Duodenal mucosa (tissue), 2 donors: Measurements from ENCODE around the gene ROGDI.

Source experiments
- H3K27ac ChIP-seq: one replicate; pipeline ENCODE4 v1.7.0; 2013; ENCODE audit warnings: low read depth, low read length
- H3K27me3 ChIP-seq, 2 donors: one replicate each; pipeline ENCODE4 v1.7.0; 2013; ENCODE audit warnings: low read length in 2 of 2, control low read depth in 1 of 2; ENCODE audit not compliant: insufficient read depth in 2 of 2, control insufficient read depth in 1 of 2
- H3K36me3 ChIP-seq, 2 donors: one replicate each; pipeline ENCODE4 v1.7.0; 2013; ENCODE audit warnings: low read length in 2 of 2, control low read depth in 1 of 2; ENCODE audit not compliant: insufficient read depth in 2 of 2, control insufficient read depth in 1 of 2
- H3K4me1 ChIP-seq, 2 donors: one replicate each; pipeline ENCODE4 v1.7.0; 2013; ENCODE audit warnings: low read length in 2 of 2, control low read depth in 1 of 2; ENCODE audit not compliant: insufficient read depth in 2 of 2, control insufficient read depth in 1 of 2
- H3K4me3 ChIP-seq, 2 donors: one replicate each; pipeline ENCODE4 v1.7.0; 2013; ENCODE audit warnings: low read length in 2 of 2, low read depth in 1 of 2
- H3K9ac ChIP-seq, 2 donors: one replicate each; pipeline ENCODE4 v1.7.0; 2013; ENCODE audit warnings: low read length in 2 of 2, low read depth in 1 of 2
- H3K9me3 ChIP-seq, 2 donors: one replicate each; pipeline ENCODE4 v1.7.0; 2013; ENCODE audit warnings: low read length in 2 of 2, control low read depth in 1 of 2; ENCODE audit not compliant: control insufficient read depth in 1 of 2

The ROGDI gene

DNA sequence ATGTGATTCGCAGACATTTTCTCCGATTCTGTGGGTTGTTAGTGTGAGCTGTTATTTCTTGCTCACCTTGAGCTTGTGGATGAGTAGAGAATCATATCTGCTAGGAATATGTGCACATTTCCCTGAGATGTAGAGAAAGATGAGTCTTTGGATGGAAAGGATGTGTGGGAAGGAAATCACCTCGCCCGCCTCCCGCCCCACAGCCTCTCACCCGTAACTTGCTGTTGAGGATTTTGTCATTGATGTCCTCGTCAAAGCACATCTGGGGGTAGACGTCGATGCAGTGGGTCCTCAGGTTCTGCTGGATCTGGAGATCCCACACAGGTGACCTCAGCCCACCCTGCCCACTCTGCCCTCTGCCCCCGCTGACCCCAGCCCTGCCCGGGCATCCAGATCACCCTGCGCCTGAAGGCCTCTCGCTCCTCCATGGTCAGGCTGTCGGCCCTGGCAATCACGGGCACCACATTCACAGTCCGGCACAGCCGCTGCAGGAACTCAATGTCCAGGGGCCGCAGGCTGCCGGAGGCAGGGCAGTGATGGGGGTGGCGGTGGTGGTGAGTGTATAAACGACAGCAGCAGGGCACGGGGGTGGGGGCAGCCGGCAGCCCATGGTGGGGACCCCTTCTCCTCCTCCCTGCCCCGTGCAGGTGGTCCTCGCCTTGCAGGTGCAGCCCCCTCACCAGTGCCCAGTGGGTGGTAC is 19.0 kb downstream of the ROGDI start:
- peaks cover 4 to 7% of the 10 kb centered on the region in 2 donors for H3K4me1 ChIP-seq
- no peak overlapping the region for H3K27ac ChIP-seq
- H3K27me3 ChIP-seq = no peaks in the 10 kb centered on the region
- H3K9ac ChIP-seq = no peak overlapping the region
- no peaks in the 10 kb centered on the region for H3K9me3 ChIP-seq
- H3K4me3 ChIP-seq = no peak overlapping the region
- no peaks in the 10 kb centered on the region for H3K36me3 ChIP-seq

DNA sequence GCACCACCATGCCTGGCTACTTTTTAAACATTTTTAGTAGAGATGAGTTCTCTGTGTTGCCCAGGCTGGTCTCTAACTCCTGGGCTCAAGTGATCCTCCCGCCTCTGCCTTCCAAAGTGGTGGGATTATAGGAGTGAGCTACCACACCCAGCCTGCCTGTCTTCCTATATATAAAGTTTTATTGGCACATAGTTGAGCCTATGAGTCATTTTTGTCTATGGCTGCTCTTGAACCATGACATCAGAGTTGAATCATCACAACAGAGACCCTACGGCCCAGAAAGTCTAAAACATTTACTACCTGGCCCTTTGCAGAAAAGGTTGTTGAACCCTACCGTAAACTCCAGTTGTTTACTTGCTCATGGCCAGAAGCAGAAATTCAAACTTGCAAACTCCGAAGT is 22.2 kb downstream of the ROGDI start:
- Histone ChIP-seq H3K27ac (no peak overlapping the region), H3K4me3 (no peak overlapping the region), H3K4me1 (no peaks in the 10 kb centered on the region), H3K36me3 (no peaks in the 10 kb centered on the region), H3K9ac (no peak overlapping the region), H3K27me3 (no peaks in the 10 kb centered on the region), H3K9me3 (no peaks in the 10 kb centered on the region)

DNA sequence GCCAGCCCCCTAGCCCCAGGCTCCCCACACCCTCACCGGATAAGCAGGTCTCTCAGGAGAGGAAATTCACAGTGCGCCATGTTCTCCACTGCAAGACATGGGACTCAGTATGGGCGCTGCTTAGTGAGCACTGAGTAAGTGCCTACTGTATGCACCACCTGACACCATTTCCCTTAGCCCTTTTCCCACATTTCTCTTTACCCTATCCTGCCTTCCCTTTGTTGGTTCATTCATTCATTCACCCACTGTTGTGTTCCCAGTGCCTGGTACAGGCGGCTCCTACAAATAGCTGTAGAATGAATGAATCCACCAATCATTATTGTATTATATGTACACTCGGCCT is 24.4 kb downstream of the ROGDI start:
- Histone ChIP-seq H3K9ac (no peak overlapping the region), H3K4me1 (no peaks in the 10 kb centered on the region), H3K4me3 (no peak overlapping the region), H3K9me3 (no peaks in the 10 kb centered on the region), H3K36me3 (no peaks in the 10 kb centered on the region), H3K27me3 (no peaks in the 10 kb centered on the region), H3K27ac (no peak overlapping the region)

DNA sequence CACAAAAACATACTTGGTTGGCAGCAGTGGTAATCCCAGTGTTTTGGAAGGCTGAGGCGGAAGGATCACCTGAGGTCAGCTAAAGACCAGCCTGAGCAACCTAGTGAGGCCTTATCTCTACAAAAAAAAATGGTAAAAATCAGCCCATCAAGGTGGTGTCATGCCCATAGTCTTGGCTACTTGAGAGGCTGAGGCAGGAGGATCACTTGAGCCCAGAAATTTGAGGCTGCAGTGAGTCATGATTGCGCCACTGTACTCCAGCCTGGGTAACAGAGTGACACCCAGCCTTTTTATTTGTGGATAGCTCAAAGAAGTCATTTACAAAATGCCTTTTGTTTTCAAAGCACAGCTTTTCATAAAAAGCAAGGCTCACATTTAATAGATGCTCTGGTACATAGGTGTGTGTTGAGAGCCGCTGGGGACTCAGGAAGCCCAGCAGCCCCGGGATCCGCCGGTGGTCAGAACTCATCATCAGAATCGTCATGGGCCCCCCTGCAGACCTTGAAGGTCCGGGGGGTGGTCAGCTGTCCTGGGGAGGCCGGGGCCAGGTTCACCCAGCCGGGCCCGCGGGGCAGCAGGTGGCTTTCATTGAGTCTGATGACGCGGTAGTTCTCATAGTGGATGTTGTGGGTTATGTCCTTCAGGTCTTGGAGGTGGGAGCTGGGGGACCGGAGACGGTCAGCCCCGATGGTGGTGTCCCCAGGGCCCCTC is 24.9 kb downstream of the ROGDI start:
- no peaks in the 10 kb centered on the region for H3K4me1 ChIP-seq
- H3K9ac ChIP-seq = no peak overlapping the region
- no peak overlapping the region for H3K4me3 ChIP-seq
- H3K27me3 ChIP-seq = no peaks in the 10 kb centered on the region
- H3K9me3 ChIP-seq = no peaks in the 10 kb centered on the region
- H3K27ac ChIP-seq = no peak overlapping the region
- H3K36me3 ChIP-seq = no peaks in the 10 kb centered on the region

DNA sequence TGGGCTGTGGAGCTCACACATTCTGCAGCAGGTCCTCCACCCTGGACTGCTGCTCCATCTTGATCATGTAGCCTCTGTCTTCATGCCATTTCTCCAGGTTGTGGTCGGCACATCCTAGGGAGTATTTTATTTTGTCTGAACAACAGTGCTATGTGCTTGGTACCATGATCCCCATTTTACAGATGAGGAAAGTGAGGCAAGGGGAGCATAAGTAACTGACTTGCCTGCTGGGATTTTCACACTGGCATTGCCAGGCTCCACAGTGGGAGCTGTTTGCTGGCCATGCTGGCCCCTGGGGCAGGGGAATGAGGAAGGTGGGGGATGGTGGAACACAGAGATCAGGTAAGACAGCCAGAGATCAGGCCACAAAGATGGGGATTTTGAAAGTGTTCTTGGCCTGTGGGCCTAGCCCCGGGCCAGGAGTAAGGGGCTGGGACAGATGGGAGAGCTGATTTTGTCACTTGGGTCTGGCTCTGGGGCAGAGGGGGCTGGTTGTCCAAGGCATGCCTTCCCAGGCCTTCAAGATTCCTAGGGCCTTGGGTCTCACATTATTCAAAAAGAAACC is 26.2 kb downstream of the ROGDI start:
- Histone ChIP-seq H3K27me3 (no peaks in the 10 kb centered on the region), H3K9ac (no peak overlapping the region), H3K36me3 (no peaks in the 10 kb centered on the region), H3K4me1 (no peaks in the 10 kb centered on the region), H3K27ac (no peak overlapping the region), H3K9me3 (no peaks in the 10 kb centered on the region), H3K4me3 (no peak overlapping the region)

DNA sequence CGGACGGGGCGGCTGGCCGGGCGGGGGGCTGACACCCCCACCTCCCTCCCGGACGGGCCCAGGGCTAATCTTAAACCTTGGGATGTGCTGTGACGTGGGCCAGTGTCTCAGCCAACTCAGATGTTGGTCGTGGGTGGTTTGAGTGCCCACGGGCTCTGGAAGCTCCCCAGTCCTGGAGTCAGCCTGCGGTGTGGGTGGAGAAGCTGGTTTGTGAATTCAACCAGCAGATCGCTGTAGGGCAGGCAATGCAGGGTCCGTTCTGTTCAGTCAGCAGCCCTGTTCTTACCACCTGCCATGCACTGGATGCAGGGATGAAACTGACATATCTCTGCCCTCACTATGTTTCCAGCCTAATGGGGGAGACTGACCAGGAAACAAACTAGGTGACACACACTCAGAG is 27.4 kb downstream of the ROGDI start:
- Histone ChIP-seq H3K27me3 (no peaks in the 10 kb centered on the region), H3K9ac (no peak overlapping the region), H3K4me1 (no peaks in the 10 kb centered on the region)

DNA sequence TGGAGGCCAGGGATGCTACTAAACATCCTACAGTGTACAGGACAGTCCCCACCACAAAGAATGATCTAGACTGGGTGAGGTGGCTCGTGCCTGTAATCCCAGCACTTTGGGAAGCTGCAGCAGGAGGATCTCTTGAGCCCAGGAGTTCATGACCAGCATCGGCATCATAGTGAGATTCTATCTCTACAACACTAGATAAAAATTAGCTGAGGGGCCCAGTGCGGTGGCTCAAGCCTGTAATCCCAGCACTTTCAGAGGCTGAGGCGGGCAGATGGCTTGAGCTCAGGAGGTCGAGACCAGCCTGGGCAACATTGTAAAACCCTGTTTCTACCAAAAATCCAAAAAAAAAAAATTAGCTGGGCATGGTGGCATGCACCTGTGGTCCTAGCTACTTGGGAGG is 30.1 kb downstream of the ROGDI start:
- Histone ChIP-seq H3K4me1 (peaks cover 10 to 17% of the 10 kb centered on the region in 2 donors), H3K9ac (no peak overlapping the region), H3K27ac (no peak overlapping the region), H3K36me3 (no peaks in the 10 kb centered on the region), H3K4me3 (no peak overlapping the region), H3K9me3 (no peaks in the 10 kb centered on the region), H3K27me3 (no peaks in the 10 kb centered on the region)

More for the DNA sequence above, 27.4 kb downstream of the ROGDI start:
- Histone ChIP-seq H3K36me3 (no peaks in the 10 kb centered on the region), H3K4me3 (no peak overlapping the region), H3K9me3 (no peaks in the 10 kb centered on the region), H3K27ac (no peak overlapping the region)

DNA sequence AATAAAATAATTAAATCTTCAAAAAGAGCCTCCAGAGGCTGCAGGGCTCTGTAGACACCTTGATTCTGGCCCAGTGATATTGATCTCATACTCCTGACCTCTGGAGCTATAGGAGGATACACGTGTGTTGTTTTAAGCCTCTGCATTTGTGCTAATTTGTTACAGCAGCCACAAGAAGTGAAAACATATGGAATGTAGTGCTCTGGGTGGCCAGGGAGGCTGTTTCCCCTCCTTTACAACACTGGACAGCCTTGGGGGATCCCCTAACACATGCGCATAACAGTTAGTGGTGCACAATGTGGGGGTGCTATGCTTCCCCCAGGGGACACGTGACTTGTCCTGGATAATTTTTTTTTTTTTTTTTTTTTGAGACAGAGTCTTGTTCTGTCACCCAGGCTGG is 30.8 kb downstream of the ROGDI start:
- Histone ChIP-seq H3K4me1 (peaks cover 10 to 17% of the 10 kb centered on the region in 2 donors), H3K4me3 (no peak overlapping the region), H3K36me3 (no peaks in the 10 kb centered on the region), H3K27me3 (no peaks in the 10 kb centered on the region), H3K27ac (no peak overlapping the region), H3K9ac (no peak overlapping the region), H3K9me3 (no peaks in the 10 kb centered on the region)

DNA sequence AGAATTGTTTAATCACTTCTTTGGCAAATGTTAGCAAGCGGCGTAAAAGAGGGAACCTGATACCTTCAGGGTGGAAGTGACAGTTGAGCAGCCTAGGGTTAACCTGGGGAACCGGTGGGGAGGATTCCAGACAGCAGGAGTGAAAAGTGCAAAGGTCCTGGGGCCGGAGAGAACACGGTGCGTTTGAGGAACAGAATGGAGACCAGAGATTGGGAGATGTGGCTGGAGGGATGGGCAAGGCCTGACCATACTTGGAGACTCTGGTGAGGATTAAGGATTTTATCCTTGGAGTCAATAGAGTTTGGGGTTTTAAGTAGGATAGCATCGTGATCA is 33.2 kb downstream of the ROGDI start:
- Histone ChIP-seq H3K4me1 (peaks cover 20 to 33% of the 10 kb centered on the region in 2 donors), H3K4me3 (peak overlapping the region; percentile 88 to 95), H3K27ac (no peak overlapping the region), H3K36me3 (peaks cover 0 to 7% of the 10 kb centered on the region in 2 donors), H3K9ac (peak overlapping the region; percentile 71 to 91), H3K9me3 (no peaks in the 10 kb centered on the region), H3K27me3 (no peaks in the 10 kb centered on the region)

DNA sequence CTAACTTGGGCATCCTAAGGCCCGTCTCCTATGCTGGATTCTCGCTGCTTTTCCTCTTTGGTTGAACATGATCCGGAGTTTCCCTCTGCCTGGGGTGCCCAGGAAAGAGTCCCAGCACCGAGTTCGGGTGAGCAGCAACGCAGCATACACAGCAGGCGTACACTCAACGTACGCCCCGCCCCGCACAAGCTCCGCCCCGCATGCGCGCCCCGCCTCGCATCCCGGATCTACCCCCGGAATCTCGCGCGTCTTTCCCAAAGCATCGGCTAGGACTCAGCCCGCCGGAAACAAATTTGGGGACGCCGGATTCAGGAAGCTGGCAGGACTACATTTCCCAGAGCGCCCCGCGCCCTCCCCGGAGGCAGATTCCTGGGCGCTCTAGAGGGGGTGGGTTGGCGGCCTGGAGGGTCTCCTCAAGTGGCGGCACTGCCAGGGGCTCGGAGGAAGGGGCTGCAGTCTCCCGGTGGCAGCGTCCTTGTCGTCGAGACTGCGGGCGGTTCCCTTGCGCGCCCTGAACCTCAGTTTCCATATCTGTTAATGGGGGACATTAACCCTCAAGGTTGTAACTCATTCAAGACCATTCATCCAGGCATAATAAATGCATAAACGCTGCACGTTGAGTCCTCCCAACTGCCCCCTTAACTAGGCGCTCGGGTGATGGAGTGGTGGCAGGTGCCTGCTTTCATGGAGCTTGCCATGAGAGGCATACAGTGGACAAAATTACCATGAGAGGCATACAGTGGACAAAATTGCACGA is 33.7 kb downstream of the ROGDI start:
- Histone ChIP-seq H3K4me1 (peaks cover 20 to 33% of the 10 kb centered on the region in 2 donors), H3K4me3 (peak overlapping the region; percentile 88 to 95), H3K9me3 (no peaks in the 10 kb centered on the region), H3K9ac (peak overlapping the region; percentile 71 to 91), H3K27ac (peak overlapping the region; percentile 85), H3K27me3 (no peaks in the 10 kb centered on the region), H3K36me3 (peaks cover 0 to 12% of the 10 kb centered on the region in 2 donors)
